GM19467 (cell line): ENCODE results near the gene FYN.
"Not testable (repeated sequence)": the region's sequence is repeated elsewhere in the genome, so short reads cannot be mapped to it uniquely, and the experiment has no call there.

Source experiments
- ATAC-seq: cut with Tn5 transposase; IDR thresholded peaks from one replicate; pipeline ENCODE4 v1.9.1; 2021; ENCODE audit warnings: mild to moderate bottlenecking, moderate library complexity; ENCODE audit not compliant: unreplicated experiment

Gene FYN

GRCh38 chr6:111792914-111793700 is 80.1 kb downstream of the FYN start:
- ATAC-seq: no peak

DNA sequence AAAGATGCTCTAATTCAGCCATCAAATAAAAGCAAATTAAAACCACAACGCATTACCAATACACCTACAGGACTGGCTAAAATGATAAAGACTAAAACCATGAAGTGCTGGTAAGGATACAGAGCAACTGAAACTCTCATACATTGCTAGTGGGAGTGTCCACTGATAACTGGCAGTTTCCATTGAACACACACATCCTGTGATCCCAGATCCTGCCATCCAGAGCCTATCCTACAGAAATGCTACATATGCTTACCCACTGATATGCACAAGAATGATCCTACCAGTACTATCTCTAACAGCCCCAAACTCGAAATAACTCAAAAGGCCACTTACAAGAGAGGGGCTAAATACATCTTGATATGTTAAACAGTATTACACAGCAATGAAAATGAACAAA is 81.0 kb downstream of the FYN start:
- no peak for ATAC-seq

GRCh38 chr6:111791415-111791814 is 81.8 kb downstream of the FYN start:
- ATAC-seq: no peak

- no peak for ATAC-seq
Observed at GRCh38 chr6:111789598-111789997, 83.7 kb downstream of the FYN start.

GRCh38 chr6:111788379-111789276 is 84.6 kb downstream of the FYN start:
- ATAC-seq: no peak

DNA sequence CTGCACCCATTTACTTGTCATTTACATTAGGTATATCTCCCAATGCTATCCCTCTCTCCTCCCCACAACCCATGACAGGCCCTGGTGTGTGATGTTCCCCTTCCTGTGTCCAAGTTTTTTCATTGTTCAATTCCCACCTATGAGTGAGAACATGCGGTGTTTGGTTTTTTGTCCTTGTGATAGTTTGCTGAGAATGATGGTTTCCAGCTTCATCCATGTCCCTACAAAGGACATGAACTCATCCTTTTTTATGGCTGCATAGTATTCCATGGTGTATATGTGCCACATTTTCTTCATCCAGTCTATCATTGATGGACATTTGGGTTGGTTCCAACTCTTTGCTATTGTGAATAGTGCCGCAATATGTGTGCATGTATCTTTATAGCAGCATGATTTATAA is 87.1 kb downstream of the FYN start:
- not testable (repeated sequence) for ATAC-seq

DNA sequence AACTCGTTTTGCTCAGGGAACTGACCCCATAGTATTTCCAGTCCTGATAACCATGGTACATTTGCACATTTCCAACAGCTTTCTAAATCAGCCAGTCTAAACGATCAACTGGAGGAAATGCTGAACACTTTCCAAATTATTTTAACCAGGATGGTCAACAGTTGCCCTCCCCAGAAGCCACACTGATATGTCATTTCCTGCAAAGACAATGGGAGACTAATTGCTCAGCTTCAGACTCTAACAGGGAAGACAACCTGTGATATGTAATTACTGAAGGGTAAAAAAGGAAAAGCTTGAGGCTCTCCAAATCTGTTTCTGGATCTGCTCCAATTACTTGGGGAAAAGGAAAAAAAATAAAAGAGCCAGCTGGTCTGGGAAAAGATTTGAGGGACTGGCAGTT is 88.8 kb downstream of the FYN start:
- no peak for ATAC-seq

DNA sequence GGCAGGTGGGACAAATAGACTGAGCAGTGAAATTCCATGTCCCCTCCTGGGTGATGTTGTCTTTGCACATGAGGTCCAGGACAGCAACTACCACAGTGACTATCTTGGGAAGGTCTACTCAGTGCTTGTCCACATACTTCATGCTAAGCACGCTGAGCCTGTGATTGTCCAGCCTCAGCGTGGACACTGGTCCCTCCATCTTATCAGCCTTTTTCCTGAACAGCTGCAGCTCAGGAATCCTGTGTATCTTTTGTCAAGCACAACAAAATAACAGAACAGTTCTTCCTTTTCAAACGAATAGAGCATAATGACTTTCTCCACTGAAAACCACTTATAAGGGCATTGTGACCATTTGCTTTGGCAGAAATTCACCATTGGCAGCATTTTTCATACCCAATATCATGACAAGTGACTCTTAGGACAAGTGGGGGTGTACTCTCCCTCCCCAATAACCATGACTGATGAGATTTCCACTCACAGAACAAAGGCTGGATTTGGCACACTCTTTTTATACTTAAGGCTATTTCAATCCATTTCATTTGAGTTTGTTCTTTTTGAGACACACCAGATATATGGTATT is 90.3 kb downstream of the FYN start:
- no peak for ATAC-seq

- no peak for ATAC-seq
Observed at GRCh38 chr6:111782192-111782809, 91.0 kb downstream of the FYN start.

- no peak for ATAC-seq
Observed at GRCh38 chr6:111781041-111781708, 92.1 kb downstream of the FYN start.

DNA sequence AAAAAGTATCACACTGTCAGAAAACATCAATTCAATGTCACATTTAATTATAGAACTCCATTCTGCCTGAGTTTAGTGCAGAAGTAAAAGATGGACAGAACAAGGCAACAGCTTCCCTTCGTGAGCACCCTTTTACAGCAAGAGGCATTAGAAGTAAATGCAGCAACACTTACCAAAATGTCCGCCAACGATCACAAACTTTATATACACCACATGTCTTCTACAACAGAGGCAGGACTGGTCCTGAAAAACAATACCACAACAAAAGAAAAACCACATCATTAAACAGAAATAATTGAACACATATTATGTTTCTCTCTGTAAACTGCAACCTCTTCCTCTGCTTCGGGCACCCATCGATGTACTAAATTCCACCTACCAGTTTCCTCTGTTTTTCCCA is 92.9 kb downstream of the FYN start:
- ATAC-seq: no peak

DNA sequence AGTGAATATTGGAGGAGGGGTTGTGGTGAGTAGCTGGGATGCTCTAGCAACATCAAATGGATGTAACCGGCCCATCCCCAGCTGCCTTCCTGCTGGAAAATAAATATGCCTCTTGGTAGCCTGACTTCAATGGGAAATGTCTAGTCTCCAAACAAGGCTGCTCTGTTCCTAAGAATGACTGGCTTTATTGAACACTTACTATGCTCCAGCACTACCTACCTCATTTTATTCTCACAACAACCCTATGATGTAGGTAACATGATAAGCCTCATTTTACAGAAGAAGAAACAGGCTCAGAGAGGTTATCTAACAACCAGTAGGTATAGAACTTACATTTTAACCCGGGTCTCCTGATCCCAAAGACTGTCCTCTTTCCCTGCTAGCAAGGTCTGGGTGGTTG is 93.6 kb downstream of the FYN start:
- ATAC-seq: no peak

DNA sequence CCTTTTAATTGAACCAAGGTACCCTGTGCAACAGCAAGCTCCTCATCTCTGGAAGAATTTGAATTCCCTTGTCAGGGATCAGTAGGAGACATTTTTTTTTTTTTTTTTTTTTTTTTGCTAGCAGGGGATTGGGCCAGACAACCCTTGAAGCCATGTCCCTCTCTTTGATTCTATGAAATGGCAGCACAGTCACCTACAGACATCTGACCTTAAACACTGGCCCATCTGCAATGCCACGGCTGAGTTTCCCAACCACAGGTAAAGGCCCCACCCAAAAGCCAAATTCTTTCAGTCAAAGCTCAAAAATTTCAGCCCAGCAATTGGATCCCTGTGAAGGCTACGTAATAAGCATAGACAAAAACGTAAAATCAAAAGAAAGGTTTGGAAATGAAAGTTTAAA is 94.2 kb downstream of the FYN start:
- ATAC-seq: no peak

GRCh38 chr6:111777357-111777756 is 95.9 kb downstream of the FYN start:
- ATAC-seq: no peak

- ATAC-seq: no peak
Observed at GRCh38 chr6:111776236-111777221, 96.7 kb downstream of the FYN start.

DNA sequence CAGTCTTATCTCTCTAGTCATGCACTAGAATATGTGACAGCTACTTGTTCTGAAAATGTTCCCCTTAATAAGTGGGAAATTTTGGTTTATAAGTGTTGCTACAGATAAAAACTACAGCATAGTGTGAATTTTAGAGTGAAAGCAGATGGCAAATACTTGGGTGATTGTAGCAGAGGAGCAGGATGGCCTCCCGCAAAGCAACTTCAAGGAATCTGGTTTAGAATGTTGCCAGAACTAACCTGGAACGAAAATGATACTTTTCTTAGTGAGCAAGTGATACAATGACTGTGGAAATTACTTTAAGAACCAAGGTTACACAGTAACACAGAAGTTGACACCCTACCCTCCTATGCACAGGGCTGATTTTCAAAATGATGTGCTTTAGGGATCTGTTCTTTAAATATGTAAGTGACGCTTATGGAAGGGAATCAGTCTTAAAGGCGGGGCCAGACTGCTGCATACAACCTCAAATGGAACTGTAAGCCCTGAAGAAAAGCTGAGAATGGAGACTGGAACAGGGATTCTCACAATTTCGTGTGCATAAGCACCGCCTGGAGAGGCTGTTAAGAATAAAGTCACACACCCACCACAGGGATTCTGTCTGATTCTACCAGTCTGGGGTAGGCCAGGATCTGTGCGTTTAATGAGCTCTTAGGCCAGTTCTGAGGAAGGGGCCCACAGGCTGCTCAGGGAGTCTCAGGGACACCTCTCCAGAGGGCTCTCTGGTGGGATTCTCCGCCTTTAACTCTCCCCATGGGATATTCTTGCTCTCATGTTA is 97.9 kb downstream of the FYN start:
- no peak for ATAC-seq

DNA sequence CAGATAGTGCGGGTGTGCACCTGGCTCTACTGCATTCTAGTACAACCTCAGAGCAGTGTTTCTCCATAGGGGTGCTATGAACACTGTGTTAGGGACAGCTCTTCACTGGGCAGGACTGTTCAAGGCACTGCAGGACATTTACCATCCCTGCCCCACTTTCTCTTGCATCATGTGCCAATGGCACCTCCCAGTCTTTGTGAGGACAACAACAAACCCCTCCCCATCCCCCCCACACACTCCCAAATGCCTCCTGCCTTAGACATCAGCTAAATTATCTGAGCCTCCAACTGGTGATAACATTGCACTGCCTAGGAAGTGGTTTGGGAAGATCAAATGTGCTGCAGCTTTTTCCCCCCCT is 98.9 kb downstream of the FYN start:
- no peak for ATAC-seq

- ATAC-seq: no peak
Observed at GRCh38 chr6:111773501-111774345, 99.5 kb downstream of the FYN start.
